Left cardiac atrium (tissue), 4 donors: Measurements from ENCODE around the gene SELENOV. TPM values are rescaled to one million over a fixed set of nuclear protein-coding genes. Genes with fewer than 3 reads are reported as not detected.

Source experiments
- ATAC-seq, 2 donors: fragments of 200-7000 bp; cut with Tn5 transposase; one replicate each; pipeline ENCODE4 v1.9.1; 2020; ENCODE audit warnings: mild to moderate bottlenecking in 2 of 2, moderate library complexity in 2 of 2
- DNase-seq: peaks from one replicate; pipeline ENCODE4 v3.0.0-alpha.2; 2020
- intact Hi-C, 2 donors: fragments of 100-400 bp; cut with DNase I; formaldehyde crosslinking; loops; one replicate each; pipeline versions ENCODE4 v1.14.1 to v1.15.1; 2022 to 2023
- total RNA-seq, 2 donors: library from RNA; stranded (reverse); fragmentation: NEBNext Ultra II Directional; extraction: Animal tissue kit (Norgen Biotek cat#: 25700); gene quantifications; one replicate each; pipeline ENCODE4 v1.2.1, GENCODE V29; 2021
- donor health status: DM: no; HTN: yes; CAD: no.
- donor health status: DM: no; HTN: yes; CAD: no; lungs with severe emphysema.
- donor health status: DM: yes; HTN: yes; CAD: no.
- donor health status: Dilated cardiomyopathy.

SELENOV gene
- total RNA-seq, 2 donors from 2014 or later = not detected

GRCh38 chr19:39512988-39513387 is 2.0 kb upstream of the SELENOV start:
- intact Hi-C loops = no loop called here

GRCh38 chr19:39515551-39516191 is 732 bp downstream of the SELENOV start:
- intact Hi-C loops = no loop called here
- ATAC-seq (peak; percentile 53), DNase-seq (no peak)

More at GRCh38 chr19:39512988-39513387, 2.0 kb upstream of the SELENOV start:
- no peak for ATAC-seq
- no peak for DNase-seq

GRCh38 chr19:39516270-39516669 is 1.3 kb downstream of the SELENOV start:
- DNase-seq = no peak
- no peak for ATAC-seq
- intact Hi-C loops = no loop called here

GRCh38 chr19:39517432-39517831 is 2.5 kb downstream of the SELENOV start:
- intact Hi-C loops = no loop called here
- no peak for DNase-seq
- no peak for ATAC-seq

- intact Hi-C loops = no loop called here
- ATAC-seq (no peak), DNase-seq (no peak)
Measured at GRCh38 chr19:39518458-39518857, 3.5 kb downstream of the SELENOV start.

- DNase-seq = no peak
- intact Hi-C loops = no loop called here
- no peak for ATAC-seq
Measured at GRCh38 chr19:39518975-39519374, 4.0 kb downstream of the SELENOV start.

- no peak for ATAC-seq
- intact Hi-C loops = no loop called here
- no peak for DNase-seq
Measured at GRCh38 chr19:39520541-39521484, 5.9 kb downstream of the SELENOV start.

- intact Hi-C loops = no loop called here
- DNase-seq (no peak), ATAC-seq (no peak)
Measured at GRCh38 chr19:39524495-39524894, 9.6 kb downstream of the SELENOV start.

GRCh38 chr19:39525205-39525604 is 10.3 kb downstream of the SELENOV start:
- DNase-seq = no peak
- ATAC-seq = no peak
- intact Hi-C loops = no loop called here

- no peak for ATAC-seq
- intact Hi-C loops = loop anchor here (2.0 to 10.0 kb wide), 3 partner anchors 47 to 90 kb away; partner anchors contain the start of gene TIMM50 (in 1 of the 2)
- DNase-seq = no peak
Measured at GRCh38 chr19:39531834-39532232, 16.9 kb downstream of the SELENOV start.

- ATAC-seq = peak; percentile 98
- intact Hi-C loops = loop anchor here (2.0 to 10.0 kb wide), 3 partner anchors 48 to 90 kb away; partner anchors contain the start of gene TIMM50 (in 1 of the 2)
- DNase-seq = peak; percentile 98
Measured at GRCh38 chr19:39532233-39533002, 17.5 kb downstream of the SELENOV start, which contains the start of gene EID2B. Gene EID2B, minus strand, starts transcription at chr19:39532852. Its CDS starts 50 bp downstream, at chr19:39532802.

GRCh38 chr19:39533003-39533512 is 18.1 kb downstream of the SELENOV start:
- peak in 1 of 2 donors; percentile 13 for ATAC-seq
- no peak for DNase-seq
- intact Hi-C loops = loop anchor here (2.0 to 10.0 kb wide), 3 partner anchors 48 to 91 kb away; partner anchors contain the start of gene TIMM50 (in 1 of the 2)

- intact Hi-C loops = loop anchor here (2.0 to 10.0 kb wide), 3 partner anchors 49 to 91 kb away; partner anchors contain the start of gene TIMM50 (in 1 of the 2)
- ATAC-seq (no peak), DNase-seq (no peak)
Measured at GRCh38 chr19:39533791-39534190, 18.9 kb downstream of the SELENOV start.

GRCh38 chr19:39539165-39539517 is 24.2 kb downstream of the SELENOV start:
- intact Hi-C loops = loop anchor here in 1 of 2 donors (10.0 kb wide), 1 partner anchor 54 kb away; the partner anchor contains the start of gene TIMM50
- ATAC-seq = no peak
- DNase-seq = no peak

- DNase-seq = peak; percentile 97
- peak; percentile 98 to 99 for ATAC-seq
Measured at GRCh38 chr19:39539518-39540332, 24.8 kb downstream of the SELENOV start, which contains the start of gene EID2. Gene EID2, minus strand, starts transcription at chr19:39540161. Its CDS starts 82 bp downstream, at chr19:39540079.

GRCh38 chr19:39540333-39540673 is 25.4 kb downstream of the SELENOV start:
- ATAC-seq (no peak), DNase-seq (no peak)
- intact Hi-C loops = no loop called here

More at GRCh38 chr19:39539518-39540332, 24.8 kb downstream of the SELENOV start, which contains the start of gene EID2:
- intact Hi-C loops = loop anchor here in 1 of 2 donors (10.0 kb wide), 1 partner anchor 55 kb away; the partner anchor contains the start of gene TIMM50

- ATAC-seq = no peak
- intact Hi-C loops = no loop called here
- no peak for DNase-seq
Measured at GRCh38 chr19:39542206-39542605, 27.3 kb downstream of the SELENOV start.

GRCh38 chr19:39543477-39543857 is 28.5 kb downstream of the SELENOV start:
- ATAC-seq (no peak), DNase-seq (no peak)
- intact Hi-C loops = no loop called here
